IMR-90 (cell line): Measurements from ENCODE around the gene PLEKHG7. TPM values are rescaled to one million over a fixed set of nuclear protein-coding genes. Genes with fewer than 3 reads are reported as not detected.
A peak's percentile ranks its signal among the peaks of the same experiment; 100 is the strongest.

Experiments used
- ATAC-seq: fragments of 200-7000 bp; cut with Tn5 transposase; 2 replicates; pipeline ENCODE4 v1.9.1; 2020; ENCODE audit warnings: low read depth, mild to moderate bottlenecking, moderate library complexity
- BruUV-seq: library from RNA; stranded (reverse); fragments of 400-500 nt; replicated peaks from 2 replicates; lab custom pipeline; 2021; lab: Mats Ljungman, UMichigan
- CTCF ChIA-PET: fragments of 300-600 bp; formaldehyde crosslinking; extraction: SDS; loops from one replicate; lab custom pipeline; 2021; ENCODE audit warnings: antibody characterized with exemption; lab: Yijun Ruan, JAX
- POLR2A ChIA-PET: fragments of 300-600 bp; sonication (Branson Sonifier 250); formaldehyde crosslinking; loops from one replicate; lab custom pipeline; 2022; ENCODE audit warnings: antibody characterized with exemption; ENCODE audit not compliant: unreplicated experiment; lab: Charles Lee
- DNase-seq: peaks from one replicate; pipeline ENCODE4 v3.0.0; 2013
- H2AFZ ChIP-seq: replicated peaks from 2 replicates; pipeline ENCODE3; 2013; ENCODE audit warnings: low read length, mild to moderate bottlenecking; ENCODE audit not compliant: poor library complexity
- H2AK5ac ChIP-seq: 2 replicates; pipeline ENCODE4 v1.6.1; 2013; ENCODE audit warnings: low read depth, low read length, inconsistent platforms
- H2AK9ac ChIP-seq: replicated peaks from 2 replicates; pipeline ENCODE3; 2013; ENCODE audit warnings: mild to moderate bottlenecking, low read depth, low read length, moderate library complexity; ENCODE audit not compliant: poor library complexity
- H2BK120ac ChIP-seq: 2 replicates; pipeline ENCODE4 v1.6.1; 2013; ENCODE audit warnings: low read depth, low read length, inconsistent platforms
- H2BK15ac ChIP-seq: 3 replicates; pipeline ENCODE4 v1.6.1; 2013; ENCODE audit warnings: low read depth, low read length, inconsistent platforms
- H2BK20ac ChIP-seq: 2 replicates; pipeline ENCODE4 v1.6.1; 2013; ENCODE audit warnings: low read depth, mild to moderate bottlenecking, inconsistent platforms, low read length, moderate library complexity
- H2BK5ac ChIP-seq: 2 replicates; pipeline ENCODE4 v1.6.1; 2013; ENCODE audit warnings: mild to moderate bottlenecking, low read depth, low read length, inconsistent platforms; ENCODE audit not compliant: poor library complexity, severe bottlenecking
- H3K14ac ChIP-seq: replicated peaks from 2 replicates; pipeline ENCODE4 v1.6.1; 2013; ENCODE audit warnings: low read depth, low read length, inconsistent platforms
- H3K18ac ChIP-seq: 2 replicates; pipeline ENCODE4 v1.6.1; 2013; ENCODE audit warnings: low read depth, low read length, control low read depth
- H3K23ac ChIP-seq: 2 replicates; pipeline ENCODE4 v1.6.1; 2013; ENCODE audit warnings: low read depth, low read length, inconsistent platforms
- H3K27ac ChIP-seq: 2 replicates; pipeline ENCODE4 v1.5.1; 2013; ENCODE audit warnings: mild to moderate bottlenecking, control low read depth, low read length; ENCODE audit not compliant: insufficient read depth
- H3K27me3 ChIP-seq: 2 replicates; pipeline ENCODE4 v1.6.1; 2013; ENCODE audit warnings: low read length; ENCODE audit not compliant: control insufficient read depth, insufficient read depth
- H3K36me3 ChIP-seq: 2 replicates; pipeline ENCODE4 v1.6.1; 2013; ENCODE audit warnings: low read length, mixed read lengths; ENCODE audit not compliant: control insufficient read depth, insufficient read depth
- H3K4ac ChIP-seq: 2 replicates; pipeline ENCODE4 v1.6.1; 2013; ENCODE audit warnings: low read depth, low read length, inconsistent platforms
- H3K4me1 ChIP-seq: 2 replicates; pipeline ENCODE4 v1.6.1; 2013; ENCODE audit warnings: low read length, mixed read lengths; ENCODE audit not compliant: control insufficient read depth, insufficient read depth
- H3K4me2 ChIP-seq: 2 replicates; pipeline ENCODE4 v1.6.1; 2013; ENCODE audit warnings: low read depth, mild to moderate bottlenecking, control low read depth, low read length, moderate library complexity
- H3K4me3 ChIP-seq: 2 replicates; pipeline ENCODE4 v1.5.1; 2013; ENCODE audit warnings: low read depth, mild to moderate bottlenecking, control low read depth, low read length, moderate library complexity; ENCODE audit not compliant: insufficient read depth
- H3K56ac ChIP-seq: 2 replicates; pipeline ENCODE4 v1.6.1; 2013; ENCODE audit warnings: low read length, inconsistent platforms; ENCODE audit not compliant: insufficient read depth; ENCODE audit errors: extremely low read depth
- H3K79me1 ChIP-seq, 2 experiments: 2 replicates each; pipeline ENCODE4 v1.6.1; 2013; ENCODE audit warnings: low read length in 2 of 2, inconsistent platforms in 1 of 2, low read depth in 1 of 2
- H3K9ac ChIP-seq: 2 replicates; pipeline ENCODE4 v1.6.1; 2013; ENCODE audit warnings: low read depth, low read length, control low read depth
- H3K9me1 ChIP-seq: 2 replicates; pipeline ENCODE4 v1.6.1; 2013; ENCODE audit warnings: low read length, inconsistent platforms; ENCODE audit not compliant: insufficient read depth
- H3K9me3 ChIP-seq: 2 replicates; pipeline ENCODE4 v1.6.1; 2013; ENCODE audit warnings: low read length; ENCODE audit not compliant: control insufficient read depth, insufficient read depth
- H4K20me1 ChIP-seq: 2 replicates; pipeline ENCODE4 v1.6.1; 2013; ENCODE audit warnings: low read length, inconsistent platforms; ENCODE audit not compliant: insufficient read depth
- H4K5ac ChIP-seq: 2 replicates; pipeline ENCODE4 v1.6.1; 2013; ENCODE audit warnings: mild to moderate bottlenecking, low read depth, low read length, control low read depth
- H4K8ac ChIP-seq, 2 experiments: 2 replicates each; pipeline ENCODE4 v1.6.1; 2013; ENCODE audit warnings: low read depth in 2 of 2, low read length in 2 of 2, control low read depth in 1 of 2, inconsistent platforms in 1 of 2
- H4K91ac ChIP-seq: 2 replicates; pipeline ENCODE4 v1.6.1; 2013; ENCODE audit warnings: low read depth, low read length, inconsistent platforms; ENCODE audit not compliant: insufficient read depth
- BHLHE40 ChIP-seq: fragments of 150-350 bp; IDR thresholded peaks from 2 replicates; pipeline ENCODE4 v1.6.1; 2016; ENCODE audit warnings: mild to moderate bottlenecking, low read depth, low read length
- CHD1 ChIP-seq: IDR thresholded peaks from 2 replicates; pipeline ENCODE4 v1.6.1; 2012; ENCODE audit warnings: low read depth, low read length, improper control_type of control experiment
- ELK1 ChIP-seq: fragments of 150-350 bp; IDR thresholded peaks from 2 replicates; pipeline ENCODE4 v1.6.1; 2016; ENCODE audit warnings: low read depth, mild to moderate bottlenecking, low read length, moderate library complexity, borderline replicate concordance
- FOS ChIP-seq: fragments of 150-350 bp; IDR thresholded peaks from 2 replicates; pipeline ENCODE4 v1.6.1; 2016; ENCODE audit warnings: low read depth, low read length
- MAFK ChIP-seq: IDR thresholded peaks from 2 replicates; pipeline ENCODE4 v1.6.1; 2012; ENCODE audit warnings: low read depth, low read length, improper control_type of control experiment
- RCOR1 ChIP-seq: IDR thresholded peaks from 2 replicates; pipeline ENCODE4 v1.6.1; 2012; ENCODE audit warnings: mild to moderate bottlenecking, low read length, improper control_type of control experiment; ENCODE audit not compliant: insufficient replicate concordance
- RFX5 ChIP-seq: IDR thresholded peaks from 2 replicates; pipeline ENCODE4 v1.8.0; 2012; ENCODE audit warnings: low read depth, mild to moderate bottlenecking, low read length, moderate library complexity
- whole genome bisulfite sequencing, 2 experiments: methylation state at CpG; one replicate each; pipeline versions ENCODE4 v1.1.5 to v1.1.7; 2013; ENCODE audit warnings: missing lambda C conversion rate in 2 of 2; ENCODE audit not compliant: insufficient read length in 1 of 2; ENCODE audit errors: extremely low coverage in 2 of 2; 5-methylcytosine and 5-hydroxymethylcytosine counted together
- dilution Hi-C: fragments of 300-500 bp; cut with HindIII; formaldehyde crosslinking; loops from one replicate; pipeline ENCODE4 v1.14.3; 2018; ENCODE audit warnings: low sequenced_read_pairs; ENCODE audit not compliant: unreplicated experiment
- in situ Hi-C: fragments of 300-500 bp; cut with MboI; formaldehyde crosslinking; loops from 3 replicates; pipeline ENCODE4 v1.14.3; 2019; ENCODE audit warnings: low sequenced_read_pairs, inconsistent platforms, mixed read lengths
- intact Hi-C: fragments of 100-400 bp; cut with micrococcal nuclease; formaldehyde crosslinking; loops from 2 replicates; pipeline ENCODE4 v1.10.0; 2022
- polyA plus RNA-seq, 3 experiments: library from polyadenylated mRNA; depleted of rRNA; stranded (reverse); fragments of >200 nt; gene quantifications; 2 replicates each; pipeline ENCODE4 v1.2.3, GENCODE V29; 2012; ENCODE audit warnings: low replicate concordance in 1 of 3
- total RNA-seq: library from RNA; depleted of rRNA; stranded (reverse); fragments of >200 nt; gene quantifications from 2 replicates; pipeline ENCODE4 v1.2.3, GENCODE V29; 2012
- TF ChIP-seq, protein P1 (sequence below): conservative IDR thresholded peaks from 2 replicates; pipeline ENCODE4 v1.5.1; 2012; ENCODE audit warnings: mild to moderate bottlenecking, low read depth, low read length, improper control_type of control experiment

PLEKHG7 gene
- total and polyA plus RNA-seq, 2 of the 4 experiments (the other 2 are of a cell fraction) = not detected

DNA sequence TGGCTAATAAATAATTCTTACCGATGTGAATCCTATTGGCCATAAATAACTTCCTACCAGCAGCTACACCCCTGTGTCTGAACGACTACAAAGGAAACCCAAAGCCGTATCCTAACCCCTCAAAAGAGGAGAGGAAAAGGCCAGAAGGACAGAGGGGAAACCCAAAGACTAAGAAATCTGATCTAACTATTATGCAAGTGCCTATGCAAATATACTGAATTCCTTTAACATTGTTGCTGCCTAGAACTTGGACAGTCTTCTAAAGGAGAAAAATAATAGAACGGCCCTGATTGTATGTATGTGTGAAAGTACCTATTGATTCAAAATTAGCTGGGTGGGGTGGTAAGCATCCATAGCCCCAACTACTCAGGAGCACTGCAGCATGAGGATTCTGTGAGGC is 997 bp downstream of the PLEKHG7 start:
- Histone ChIP-seq H3K9me1 (no peaks in the 10 kb centered on the region), H3K79me1 (no peaks in the 10 kb centered on the region), H4K91ac (no peak overlapping the region), H3K4me3 (no peak overlapping the region), H2AK5ac (no peak overlapping the region), H2BK5ac (no peak overlapping the region), H3K14ac (no peak overlapping the region), H3K27me3 (peaks cover 2% of the 10 kb centered on the region; the same call in 1 of the 2 replicates), H3K27ac (no peak overlapping the region), H3K56ac (no peak overlapping the region), H3K4ac (no peak overlapping the region), H2AFZ (no peak overlapping the region), H4K8ac (no peak overlapping the region), H4K5ac (no peak overlapping the region), H3K36me3 (no peaks in the 10 kb centered on the region), H2AK9ac (no peak overlapping the region), H4K20me1 (no peaks in the 10 kb centered on the region), H3K18ac (no peak overlapping the region), H2BK15ac (no peak overlapping the region), H2BK120ac (no peak overlapping the region), H2BK20ac (no peak overlapping the region), H3K4me2 (no peak overlapping the region), H3K4me1 (no peaks in the 10 kb centered on the region), H3K9ac (no peak overlapping the region), H3K9me3 (no peaks in the 10 kb centered on the region), H3K23ac (no peak overlapping the region)
- ChIA-PET POLR2A (no interaction called here), CTCF (no interaction called here)
- intact Hi-C loops = no loop called here
- in situ Hi-C loops = no loop called here
- DNase-seq (no peak), ATAC-seq (peak; percentile 40; the same call in 1 of the 2 replicates)
- TF ChIP-seq, protein P1, sequence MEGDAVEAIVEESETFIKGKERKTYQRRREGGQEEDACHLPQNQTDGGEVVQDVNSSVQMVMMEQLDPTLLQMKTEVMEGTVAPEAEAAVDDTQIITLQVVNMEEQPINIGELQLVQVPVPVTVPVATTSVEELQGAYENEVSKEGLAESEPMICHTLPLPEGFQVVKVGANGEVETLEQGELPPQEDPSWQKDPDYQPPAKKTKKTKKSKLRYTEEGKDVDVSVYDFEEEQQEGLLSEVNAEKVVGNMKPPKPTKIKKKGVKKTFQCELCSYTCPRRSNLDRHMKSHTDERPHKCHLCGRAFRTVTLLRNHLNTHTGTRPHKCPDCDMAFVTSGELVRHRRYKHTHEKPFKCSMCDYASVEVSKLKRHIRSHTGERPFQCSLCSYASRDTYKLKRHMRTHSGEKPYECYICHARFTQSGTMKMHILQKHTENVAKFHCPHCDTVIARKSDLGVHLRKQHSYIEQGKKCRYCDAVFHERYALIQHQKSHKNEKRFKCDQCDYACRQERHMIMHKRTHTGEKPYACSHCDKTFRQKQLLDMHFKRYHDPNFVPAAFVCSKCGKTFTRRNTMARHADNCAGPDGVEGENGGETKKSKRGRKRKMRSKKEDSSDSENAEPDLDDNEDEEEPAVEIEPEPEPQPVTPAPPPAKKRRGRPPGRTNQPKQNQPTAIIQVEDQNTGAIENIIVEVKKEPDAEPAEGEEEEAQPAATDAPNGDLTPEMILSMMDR = no peak
- TF ChIP-seq FOS (no peak), MAFK (no peak), ELK1 (no peak), CHD1 (no peak), BHLHE40 (no peak), RCOR1 (no peak), RFX5 (no peak)
- dilution Hi-C loops = no loop called here
- WGBS, 2 experiments = no CpG with 5 or more reads among the region's 4 CpGs
- no TSS peak for BruUV-seq
